Stomach (tissue), 9 donors: ENCODE measurements around the gene MAPK4. TPM values are rescaled to one million over a fixed set of nuclear protein-coding genes. Genes with fewer than 3 reads are reported as not detected.

Source experiments
- DNase-seq, 2 donors: peaks; one replicate each; pipeline versions ENCODE4 v3.0.0 to v3.0.0-alpha.2; 2013 to 2019
- H3K27ac ChIP-seq, 5 donors: fragments of 200-600 bp in 4 of 5; sonication (generic) in 4 of 5; one replicate each; pipeline ENCODE4 v1.5.1; 2013 to 2019; ENCODE audit warnings: mild to moderate bottlenecking in 1 of 5, moderate library complexity in 1 of 5
- H3K27me3 ChIP-seq, 3 donors: fragments of 200-600 bp; sonication (generic); one replicate each; pipeline ENCODE4 v1.5.1; 2017 to 2019; ENCODE audit warnings: mixed run types in 1 of 3
- H3K36me3 ChIP-seq, 4 donors: fragments of 200-600 bp; sonication (generic); 1 replicate in 3 of 4; 2 replicates in 1 of 4; pipeline ENCODE4 v1.5.1; 2016 to 2019
- H3K4me1 ChIP-seq, 4 donors: fragments of 200-600 bp; sonication (generic); one replicate each; pipeline ENCODE4 v1.5.1; 2016 to 2019
- H3K4me3 ChIP-seq, 4 donors: fragments of 200-600 bp; sonication (generic) in 3 of 4; one replicate each; pipeline ENCODE4 v1.5.1; 2016 to 2019; ENCODE audit warnings: mild to moderate bottlenecking in 1 of 4
- H3K9me3 ChIP-seq, 4 donors: fragments of 200-600 bp; sonication (generic); one replicate each; pipeline ENCODE4 v1.5.1; 2016 to 2019
- EP300 ChIP-seq: sonication (generic); formaldehyde crosslinking; IDR thresholded peaks from one replicate; pipeline ENCODE4 v1.6.1; 2017; ENCODE audit warnings: antibody characterized with exemption
- POLR2A ChIP-seq, 4 donors: fragments of 450-650 bp; IDR thresholded peaks; one replicate each; pipeline ENCODE4 v1.6.1; 2016; ENCODE audit warnings: antibody characterized with exemption in 4 of 4, control low read depth in 2 of 4, mild to moderate bottlenecking in 1 of 4, moderate library complexity in 1 of 4
- POLR2AphosphoS5 ChIP-seq, 3 donors: sonication (generic); formaldehyde crosslinking; IDR thresholded peaks; one replicate each; pipeline ENCODE4 v1.6.1; 2016; ENCODE audit warnings: antibody characterized with exemption in 3 of 3
- WGBS, 5 donors: extraction: QIAGEN DNeasy Blood & Tissue Kit in 3 of 5; methylation state at CpG; one replicate each; pipeline versions ENCODE4 v1.1.5 to v1.1.7; 2013 to 2018; 5-methylcytosine and 5-hydroxymethylcytosine counted together
- intact Hi-C: fragments of 100-400 bp; cut with DNase I; formaldehyde crosslinking; loops from one replicate; pipeline ENCODE4 v1.15.1; 2023; ENCODE audit warnings: low total_unique reads
- polyA plus RNA-seq, 3 donors: library from polyadenylated mRNA; stranded (reverse); fragments of 200-250 nt; gene quantifications; one replicate each; pipeline ENCODE4 v1.2.3, GENCODE V29; 2013
- total RNA-seq, 5 donors: library from RNA; depleted of rRNA; stranded (reverse); fragments of >200 nt; gene quantifications; one replicate each; pipeline versions ENCODE4 v1.1.0 to v1.2.3, GENCODE V29; 2014 to 2016
- TF ChIP-seq, protein P1 (sequence below), 7 experiments: fragments of 450-650 bp in 4 of 7; fragments of 200-600 bp in 3 of 7; sonication (generic) in 3 of 7; IDR thresholded peaks; one replicate each; pipeline ENCODE4 v1.5.1; 2016 to 2019; ENCODE audit warnings: antibody characterized with exemption in 7 of 7, control low read depth in 2 of 7, mild to moderate bottlenecking in 1 of 7
- donor health status: healthy with polysubstance abuse.
- donor health status: Bipolar disorder and iron deficiency.
- donor health status: healthy.

The MAPK4 gene
- total and polyA plus RNA-seq, 8 donors: 0.19 to 86.0 (median 4.2) TPM

DNA sequence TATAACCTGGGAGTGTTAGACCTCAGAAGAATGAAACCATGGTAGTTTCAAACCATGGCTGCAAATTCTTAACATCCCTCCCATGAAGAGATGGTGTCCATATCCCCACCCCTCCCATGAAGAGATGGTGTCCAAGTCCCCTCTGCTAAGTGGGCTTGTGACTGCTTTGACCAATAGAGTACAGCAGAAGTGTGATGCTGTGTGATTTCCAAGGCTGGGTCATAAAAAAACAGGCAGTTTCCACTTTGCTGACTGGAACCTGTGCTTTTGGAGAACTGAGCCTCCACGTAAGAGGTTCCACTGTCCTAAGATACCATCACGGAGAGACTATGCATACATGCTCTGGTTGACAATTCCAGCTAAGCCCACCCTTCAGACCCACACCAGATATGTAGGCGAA is 194.4 kb downstream of the MAPK4 start:
- TF ChIP-seq POLR2AphosphoS5 (IDR thresholded peaks at IDR 0.05) (no peak), POLR2A (IDR thresholded peaks at IDR 0.05) (no peak), EP300 (no peak)
- TF ChIP-seq, protein P1, sequence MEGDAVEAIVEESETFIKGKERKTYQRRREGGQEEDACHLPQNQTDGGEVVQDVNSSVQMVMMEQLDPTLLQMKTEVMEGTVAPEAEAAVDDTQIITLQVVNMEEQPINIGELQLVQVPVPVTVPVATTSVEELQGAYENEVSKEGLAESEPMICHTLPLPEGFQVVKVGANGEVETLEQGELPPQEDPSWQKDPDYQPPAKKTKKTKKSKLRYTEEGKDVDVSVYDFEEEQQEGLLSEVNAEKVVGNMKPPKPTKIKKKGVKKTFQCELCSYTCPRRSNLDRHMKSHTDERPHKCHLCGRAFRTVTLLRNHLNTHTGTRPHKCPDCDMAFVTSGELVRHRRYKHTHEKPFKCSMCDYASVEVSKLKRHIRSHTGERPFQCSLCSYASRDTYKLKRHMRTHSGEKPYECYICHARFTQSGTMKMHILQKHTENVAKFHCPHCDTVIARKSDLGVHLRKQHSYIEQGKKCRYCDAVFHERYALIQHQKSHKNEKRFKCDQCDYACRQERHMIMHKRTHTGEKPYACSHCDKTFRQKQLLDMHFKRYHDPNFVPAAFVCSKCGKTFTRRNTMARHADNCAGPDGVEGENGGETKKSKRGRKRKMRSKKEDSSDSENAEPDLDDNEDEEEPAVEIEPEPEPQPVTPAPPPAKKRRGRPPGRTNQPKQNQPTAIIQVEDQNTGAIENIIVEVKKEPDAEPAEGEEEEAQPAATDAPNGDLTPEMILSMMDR (IDR thresholded peaks at IDR 0.05): no peak
- Histone ChIP-seq H3K27ac (no peak overlapping the region), H3K4me1 (no peaks in the 10 kb centered on the region), H3K9me3 (no peaks in the 10 kb centered on the region), H3K27me3 (peaks cover 0 to 12% (median 0%) of the 10 kb centered on the region in 3 donors), H3K4me3 (no peak overlapping the region), H3K36me3 (no peaks in the 10 kb centered on the region)
- DNase-seq: no peak
- intact Hi-C loops: no loop called here
- WGBS, 5 donors: 85 to 94% (median 92%) methylated on average over 3 of the region's 3 CpGs

DNA sequence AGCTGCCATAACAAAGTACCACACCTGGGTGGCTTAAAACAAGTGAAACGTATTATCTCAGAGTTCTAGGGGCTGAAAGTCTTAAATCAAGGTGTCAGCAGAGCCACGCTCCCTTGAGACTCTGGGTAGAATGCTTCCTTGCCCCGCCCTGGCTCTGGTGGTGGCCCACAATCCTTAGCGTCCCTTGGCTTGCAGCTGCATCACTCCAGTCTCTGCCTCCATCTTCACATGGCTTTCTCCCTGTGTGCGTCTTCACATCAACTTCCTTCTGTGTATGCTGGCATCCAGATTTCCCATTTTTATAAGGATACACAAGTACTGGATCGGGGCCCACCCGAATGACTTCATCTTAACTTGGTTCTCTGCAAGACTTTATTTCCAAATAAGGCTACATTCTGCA is 197.5 kb downstream of the MAPK4 start:
- DNase-seq: no peak

DNA sequence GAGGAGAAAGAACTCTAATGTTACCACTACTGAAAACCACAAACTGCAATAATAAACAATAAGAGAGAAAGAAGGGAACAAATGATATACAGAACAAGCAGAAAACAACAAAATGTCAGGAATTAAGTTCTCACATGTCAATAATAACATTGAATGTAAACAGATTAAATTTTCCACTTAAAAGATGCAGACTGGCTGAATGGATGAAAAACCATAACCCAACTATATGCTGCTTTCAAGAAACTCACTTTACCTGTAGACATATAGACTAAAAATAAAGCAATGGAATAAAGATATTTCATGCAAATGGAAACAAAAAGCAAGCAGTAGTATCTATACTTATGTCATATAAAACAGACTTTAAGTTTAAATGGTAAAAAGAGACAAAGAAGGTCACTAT is 209.6 kb downstream of the MAPK4 start:
- H3K27me3 ChIP-seq: no peaks in the 10 kb centered on the region
- H3K4me1 ChIP-seq: no peaks in the 10 kb centered on the region
- no peak overlapping the region for H3K4me3 ChIP-seq
- H3K36me3 ChIP-seq: no peaks in the 10 kb centered on the region
- H3K9me3 ChIP-seq: peaks cover 0 to 51% (median 40%) of the 10 kb centered on the region in 4 donors
- TF ChIP-seq POLR2AphosphoS5 (IDR thresholded peaks at IDR 0.05) (no peak), POLR2A (IDR thresholded peaks at IDR 0.05) (no peak), EP300 (no peak)
- TF ChIP-seq, protein P1 (IDR thresholded peaks at IDR 0.05): no peak
- no peak overlapping the region for H3K27ac ChIP-seq
- DNase-seq: no peak
- intact Hi-C loops: no loop called here

More for the DNA sequence above, 197.5 kb downstream of the MAPK4 start:
- Histone ChIP-seq H3K4me1 (no peaks in the 10 kb centered on the region), H3K9me3 (no peaks in the 10 kb centered on the region), H3K27me3 (no peaks in the 10 kb centered on the region), H3K4me3 (no peak overlapping the region), H3K27ac (no peak overlapping the region), H3K36me3 (no peaks in the 10 kb centered on the region)
- 71 to 82% (median 79%) methylated on average over 7 of the region's 7 CpGs for WGBS, 5 donors
- intact Hi-C loops: no loop called here
- TF ChIP-seq, protein P1 (IDR thresholded peaks at IDR 0.05): no peak
- TF ChIP-seq POLR2AphosphoS5 (IDR thresholded peaks at IDR 0.05) (no peak), EP300 (no peak), POLR2A (IDR thresholded peaks at IDR 0.05) (no peak)

DNA sequence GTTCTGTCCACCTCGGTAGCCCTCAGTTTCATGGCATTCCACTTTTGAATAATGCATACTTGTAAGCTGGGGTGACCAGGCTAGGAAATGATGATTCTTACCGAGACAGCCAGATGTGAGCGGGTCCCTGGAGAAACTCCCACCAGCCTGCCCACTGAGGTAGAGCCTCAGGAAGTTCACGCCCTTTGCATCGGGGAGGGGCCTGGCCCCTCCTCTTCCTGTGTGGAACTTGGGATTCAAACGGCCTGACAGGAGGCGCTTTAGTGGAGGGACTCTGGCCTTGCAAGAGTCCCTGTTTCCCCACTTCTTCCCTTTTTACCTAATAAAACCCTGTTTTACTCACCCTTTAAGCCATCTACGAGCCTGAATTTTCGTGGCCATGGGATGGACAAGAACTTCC is 215.3 kb downstream of the MAPK4 start:
- no peak overlapping the region for H3K4me3 ChIP-seq
- DNase-seq: no peak
- peaks cover 0 to 9% (median 3%) of the 10 kb centered on the region in 4 donors for H3K9me3 ChIP-seq
- 74 to 83% (median 80%) methylated on average over 9 of the region's 9 CpGs for WGBS, 5 donors
- no peaks in the 10 kb centered on the region for H3K27me3 ChIP-seq
- H3K36me3 ChIP-seq: no peaks in the 10 kb centered on the region
- intact Hi-C loops: loop anchor here (5.0 kb wide), 1 partner anchor 268 kb away; no protein-coding TSS in a partner anchor
- no peak overlapping the region for H3K27ac ChIP-seq
- H3K4me1 ChIP-seq: no peaks in the 10 kb centered on the region
- no peak for TF ChIP-seq EP300
- TF ChIP-seq, protein P1 (IDR thresholded peaks at IDR 0.05): no peak
- TF ChIP-seq POLR2AphosphoS5 (IDR thresholded peaks at IDR 0.05): no peak
- TF ChIP-seq POLR2A (IDR thresholded peaks at IDR 0.05): no peak
